Motor neuron (in vitro differentiated cells): ENCODE data around the gene PORCN. TPM values are rescaled to one million over a fixed set of nuclear protein-coding genes. Genes with fewer than 3 reads are reported as not detected.

ENCODE experiments used
- ATAC-seq, 8 experiments: fragments of 200-7000 bp; cut with Tn5 transposase; replicated peaks in 6 of 8; 2 replicates each; pipeline ENCODE4 v1.8.0; 2021; ENCODE audit warnings: mild to moderate bottlenecking in 8 of 8, moderate library complexity in 8 of 8
- H3K27ac ChIP-seq, 2 donors: fragments of 250-450 bp; sonication (Bioruptor Pico); 2 replicates each; pipeline ENCODE4 v1.9.0; 2021; ENCODE audit warnings: antibody characterized with exemption in 2 of 2, mild to moderate bottlenecking in 2 of 2, moderate library complexity in 1 of 2
- H3K4me1 ChIP-seq, 2 donors: fragments of 250-450 bp; sonication (Bioruptor Pico); replicated peaks in 1 of 2; 2 replicates each; pipeline ENCODE4 v1.6.1; 2021; ENCODE audit warnings: antibody characterized with exemption in 2 of 2, mild to moderate bottlenecking in 2 of 2, moderate library complexity in 1 of 2
- H3K4me3 ChIP-seq, 5 donors: fragments of 250-450 bp; sonication (Bioruptor Pico); 2 replicates each; pipeline ENCODE4 v1.9.0; 2021; ENCODE audit warnings: antibody characterized with exemption in 5 of 5, mild to moderate bottlenecking in 5 of 5, moderate library complexity in 4 of 5
- WGBS, 10 experiments: fragments of 450-650 bp; shearing (Covaris generic); methylation state at CpG; one replicate each; pipeline ENCODE4 v1.0.0; 2022; 5-methylcytosine and 5-hydroxymethylcytosine counted together
- in situ Hi-C, 9 experiments: fragments of 400-800 bp; cut with MboI; loops; one replicate each; pipeline ENCODE4 v1.15.0; 2021; ENCODE audit warnings: low sequenced_read_pairs in 9 of 9, low pct_unique_long_range_greater_than_20kb in 2 of 9; ENCODE audit not compliant: unreplicated experiment in 9 of 9
- total RNA-seq, 8 experiments: library from RNA; unstranded; fragments of 300-600 nt; gene quantifications; 2 replicates each; pipeline versions ENCODE4 v1.2.3 to v1.2.4, GENCODE V29; 2022

Gene PORCN
- total RNA-seq, 8 experiments from 2014 or later = 7.7 to 19.5 (median 14.2) TPM

DNA sequence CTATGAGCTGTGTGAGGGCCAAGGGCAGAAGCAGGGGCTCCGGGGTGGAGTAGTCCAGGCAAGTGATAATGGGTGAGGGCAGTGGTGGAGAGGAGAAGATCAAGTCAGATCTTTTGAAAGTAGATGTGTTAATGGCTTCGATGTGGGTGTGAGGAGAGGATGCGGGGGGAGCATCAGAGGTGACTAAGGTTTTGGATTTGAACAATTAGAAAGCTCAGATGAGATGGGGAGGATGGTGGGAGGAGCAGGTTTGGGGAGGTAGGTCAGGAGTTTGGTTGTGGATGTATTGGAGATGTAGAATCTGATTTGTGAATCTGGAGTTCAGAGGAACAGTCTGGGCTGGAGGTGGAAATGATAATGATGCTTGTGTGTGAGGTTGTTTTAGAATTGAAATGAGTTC is 28.2 kb upstream of the PORCN start:
- Histone ChIP-seq H3K4me3 (no peak overlapping the region), H3K27ac (no peak overlapping the region), H3K4me1 (no peaks in the 10 kb centered on the region)
- no peak for ATAC-seq
- in situ Hi-C loops = loop anchor here in 1 of 9 experiments (25.0 kb wide), 1 partner anchor 393 kb away; no protein-coding TSS in a partner anchor
- 33 to 100% (median 40%) methylated on average over 1 to 2 of the region's 3 CpGs; no CpG with 5 or more reads in 7 of the 10 experiments for WGBS, 10 experiments

DNA sequence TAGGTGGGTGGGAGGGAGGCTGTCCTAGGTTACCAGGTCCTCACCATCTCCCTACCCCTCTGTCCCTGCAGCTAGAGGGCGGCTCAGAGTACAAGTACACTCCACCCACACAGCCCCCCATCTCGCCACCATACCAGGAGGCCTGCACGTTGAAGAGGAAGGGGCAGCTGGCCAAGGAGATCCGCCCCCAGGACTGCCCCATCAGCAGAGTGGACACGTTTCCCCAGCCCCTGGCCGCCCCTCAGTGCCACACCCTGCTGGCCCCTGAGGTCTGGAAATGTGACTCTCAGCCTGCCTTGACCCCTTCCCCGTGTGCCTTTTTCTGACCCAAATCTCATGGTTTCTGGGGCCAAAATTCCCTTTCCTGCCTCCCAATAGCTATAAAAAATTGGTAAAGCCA is 26.3 kb upstream of the PORCN start:
- Histone ChIP-seq H3K4me1 (no peaks in the 10 kb centered on the region), H3K27ac (no peak overlapping the region), H3K4me3 (no peak overlapping the region)
- WGBS, 10 experiments = 20 to 62% methylated on average over 1 to 2 of the region's 7 CpGs; no CpG with 5 or more reads in 8 of the 10 experiments
- no peak for ATAC-seq
- in situ Hi-C loops = loop anchor here in 1 of 9 experiments (25.0 kb wide), 1 partner anchor 395 kb away; no protein-coding TSS in a partner anchor

DNA sequence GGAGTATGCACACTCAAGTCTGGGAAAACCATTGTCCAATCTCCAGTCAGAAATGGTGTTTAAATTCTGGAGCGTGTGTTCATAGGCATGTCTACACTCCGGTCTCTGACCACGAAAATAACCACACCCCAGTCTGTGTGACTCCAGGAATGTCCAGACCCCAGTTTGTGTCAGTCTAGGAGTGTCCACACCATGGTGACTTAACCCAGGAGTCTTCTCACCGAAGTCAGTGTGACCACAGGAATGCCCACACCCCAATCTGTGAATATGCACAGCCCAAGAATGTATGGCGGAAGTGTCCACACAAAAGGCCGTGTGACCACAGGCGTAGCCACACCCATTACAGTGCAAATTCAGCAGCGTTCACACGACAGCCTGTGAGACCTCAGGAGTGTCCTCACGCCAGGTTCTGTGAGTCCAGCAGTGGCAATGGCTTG is 21.4 kb upstream of the PORCN start:
- WGBS, 10 experiments = 0 to 100% (median 40%) methylated on average over 1 to 2 of the region's 10 CpGs; no CpG with 5 or more reads in 7 of the 10 experiments
- peak in 6 of 8 experiments; percentile 12 to 96 (median 65) for ATAC-seq
- H3K27ac ChIP-seq = no peak overlapping the region
- H3K4me1 ChIP-seq = no peaks in the 10 kb centered on the region
- H3K4me3 ChIP-seq = no peak overlapping the region
- in situ Hi-C loops = loop anchor here in 1 of 9 experiments (25.0 kb wide), 1 partner anchor 400 kb away; no protein-coding TSS in a partner anchor

DNA sequence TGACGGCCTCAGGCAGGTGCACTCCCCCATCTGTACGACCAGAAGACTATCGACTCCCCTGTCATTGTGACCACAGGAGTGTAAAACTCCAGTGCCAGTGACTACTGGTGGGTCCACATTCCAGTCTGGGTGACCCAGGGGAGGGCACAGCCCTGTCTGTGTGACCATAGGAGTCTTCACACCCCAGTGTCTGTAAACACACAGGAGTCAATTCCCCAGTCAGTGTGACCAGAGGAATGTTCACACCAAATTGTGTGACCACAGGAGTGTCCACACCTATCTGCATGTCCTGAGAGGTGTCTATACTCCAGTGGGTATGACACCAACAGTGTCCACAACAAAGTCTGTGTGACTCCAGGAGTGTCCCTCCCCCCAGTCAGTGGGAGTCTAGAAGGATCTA is 20.8 kb upstream of the PORCN start:
- ATAC-seq = no peak
- Histone ChIP-seq H3K4me1 (no peaks in the 10 kb centered on the region), H3K4me3 (no peak overlapping the region), H3K27ac (no peak overlapping the region)
- in situ Hi-C loops = loop anchor here in 1 of 9 experiments (25.0 kb wide), 1 partner anchor 401 kb away; no protein-coding TSS in a partner anchor
- WGBS, 10 experiments = 41% methylated on average over 3 of the region's 3 CpGs; no CpG with 5 or more reads in 9 of the 10 experiments

DNA sequence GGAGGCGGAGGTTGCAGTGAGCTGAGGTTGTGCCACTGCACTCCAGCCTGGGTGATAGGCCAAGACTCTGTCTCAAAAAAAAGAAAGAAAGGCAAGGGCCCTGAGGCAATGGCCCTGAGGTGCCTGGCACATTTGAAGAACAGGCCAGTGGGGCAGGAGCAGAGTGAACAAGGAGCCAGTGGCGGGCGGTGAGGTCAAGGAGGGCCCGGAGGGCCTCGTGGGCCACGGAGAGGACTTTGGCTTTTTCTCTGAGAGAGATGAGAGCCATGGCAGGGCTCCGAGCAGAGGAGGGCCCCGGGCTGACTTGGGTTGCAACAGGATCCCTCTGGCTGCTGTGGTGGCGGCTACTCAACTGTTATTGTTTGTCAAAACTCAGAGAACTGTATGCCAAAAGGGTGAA is 19.5 kb upstream of the PORCN start:
- WGBS, 10 experiments = 73 to 80% methylated on average over 1 to 3 of the region's 9 CpGs; no CpG with 5 or more reads in 8 of the 10 experiments
- Histone ChIP-seq H3K4me3 (no peak overlapping the region), H3K27ac (no peak overlapping the region), H3K4me1 (no peaks in the 10 kb centered on the region)
- in situ Hi-C loops = loop anchor here in 1 of 9 experiments (25.0 kb wide), 1 partner anchor 402 kb away; no protein-coding TSS in a partner anchor
- no peak for ATAC-seq

DNA sequence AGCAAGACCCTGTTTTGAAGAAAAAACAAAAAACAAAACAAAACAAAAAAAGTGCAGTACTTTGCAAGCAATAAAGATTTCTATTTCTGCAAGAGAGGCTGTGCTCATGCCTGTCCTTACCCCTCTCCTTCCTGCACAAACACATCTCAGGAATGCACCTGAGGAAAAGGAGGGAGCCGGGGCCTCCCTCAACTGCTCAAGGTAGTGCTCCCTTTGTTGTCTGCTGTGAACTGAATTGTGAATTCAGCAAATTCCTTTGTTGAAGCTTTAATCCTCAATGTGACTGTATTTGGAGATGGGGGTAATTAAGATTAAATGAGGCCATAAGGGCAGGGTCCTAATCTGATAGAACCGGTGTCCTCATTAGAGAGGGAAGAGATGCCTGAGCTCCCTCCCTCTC is 18.9 kb upstream of the PORCN start:
- Histone ChIP-seq H3K4me1 (no peaks in the 10 kb centered on the region), H3K27ac (no peak overlapping the region), H3K4me3 (no peak overlapping the region)
- WGBS, 10 experiments = 69% methylated on average over 2 of the region's 2 CpGs; no CpG with 5 or more reads in 9 of the 10 experiments
- in situ Hi-C loops = loop anchor here in 1 of 9 experiments (25.0 kb wide), 1 partner anchor 403 kb away; no protein-coding TSS in a partner anchor
- ATAC-seq = no peak

DNA sequence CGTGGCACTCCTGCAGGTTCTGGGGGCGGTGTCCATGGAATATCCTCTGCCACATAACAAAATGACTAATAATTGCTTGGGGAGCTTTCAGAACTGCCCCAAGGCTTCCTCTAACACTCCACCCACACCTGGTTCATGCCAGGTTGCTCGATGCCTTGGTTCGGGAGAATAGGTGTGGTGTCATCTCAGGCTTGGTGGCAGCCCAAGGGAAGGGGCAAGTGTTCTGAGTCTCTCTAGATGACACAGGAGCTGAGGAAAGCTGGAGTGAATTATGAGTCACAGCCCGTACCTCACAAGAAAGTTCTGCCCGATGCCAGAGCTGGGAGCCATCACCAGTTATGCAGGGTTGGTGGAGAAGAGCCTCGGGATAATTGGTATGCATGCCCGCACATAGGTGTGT is 18.1 kb upstream of the PORCN start:
- no peak overlapping the region for H3K27ac ChIP-seq
- H3K4me1 ChIP-seq = no peaks in the 10 kb centered on the region
- 33 to 70% (median 53%) methylated on average over 1 to 3 of the region's 8 CpGs; no CpG with 5 or more reads in 7 of the 10 experiments for WGBS, 10 experiments
- in situ Hi-C loops = loop anchor here in 1 of 9 experiments (25.0 kb wide), 1 partner anchor 403 kb away; no protein-coding TSS in a partner anchor
- no peak for ATAC-seq
- no peak overlapping the region for H3K4me3 ChIP-seq

DNA sequence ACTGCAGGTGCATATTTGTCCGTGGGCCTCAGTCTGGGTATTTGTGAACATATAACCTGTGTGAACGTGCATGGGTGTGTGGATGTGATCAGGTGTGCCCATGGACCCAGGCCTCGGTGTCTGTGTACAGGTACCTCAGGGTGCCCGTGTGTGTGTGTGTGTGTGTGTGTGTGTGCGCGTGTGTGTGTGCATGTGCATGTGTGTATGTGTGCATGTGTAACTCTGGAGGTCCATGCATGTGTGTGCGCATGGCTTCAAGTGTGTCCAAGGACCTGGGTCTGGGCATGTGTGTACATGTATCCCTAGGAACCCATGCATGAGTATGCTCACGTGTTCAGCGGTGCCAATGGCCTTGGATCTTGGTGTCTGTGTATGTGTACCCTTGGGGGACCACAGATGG is 17.0 kb upstream of the PORCN start:
- Histone ChIP-seq H3K4me1 (no peaks in the 10 kb centered on the region), H3K27ac (no peak overlapping the region), H3K4me3 (no peak overlapping the region)
- 63% methylated on average over 4 of the region's 9 CpGs; no CpG with 5 or more reads in 9 of the 10 experiments for WGBS, 10 experiments
- in situ Hi-C loops = loop anchor here in 1 of 9 experiments (25.0 kb wide), 1 partner anchor 405 kb away; no protein-coding TSS in a partner anchor
- no peak for ATAC-seq

DNA sequence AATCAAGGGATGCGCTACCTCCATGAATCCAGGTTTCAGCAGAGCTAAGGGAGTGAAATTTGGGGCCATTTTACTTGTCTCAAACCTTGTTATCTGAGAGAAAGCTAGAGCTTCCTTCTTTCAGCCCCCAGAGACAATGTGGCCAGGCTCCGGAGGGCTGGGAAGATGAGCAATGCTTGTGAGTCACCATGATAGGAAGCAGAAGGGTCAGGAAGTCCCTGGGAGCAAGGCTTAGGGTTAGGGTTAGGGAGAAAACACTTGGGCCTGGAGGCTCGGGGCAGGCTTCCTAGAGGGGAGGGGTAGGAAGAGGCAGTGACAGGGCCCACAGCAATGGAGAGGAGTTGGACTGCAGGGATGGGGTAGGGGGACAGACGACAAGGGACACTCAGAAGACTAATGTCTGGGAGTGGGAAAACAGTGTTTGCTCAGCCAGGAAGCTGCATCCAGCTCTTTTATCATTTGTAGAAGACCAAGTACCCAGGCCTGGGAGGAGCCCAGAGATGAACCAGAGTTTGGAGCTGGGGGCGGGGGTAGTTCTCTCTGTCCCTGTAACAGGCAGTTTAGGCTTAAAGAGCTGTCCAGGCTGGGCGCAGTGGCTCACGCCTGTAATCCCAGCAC is 16.4 kb upstream of the PORCN start:
- H3K4me1 ChIP-seq = no peaks in the 10 kb centered on the region
- H3K27ac ChIP-seq = no peak overlapping the region
- no peak for ATAC-seq
- in situ Hi-C loops = loop anchor here in 1 of 9 experiments (25.0 kb wide), 1 partner anchor 405 kb away; no protein-coding TSS in a partner anchor
- WGBS, 10 experiments = 49 to 67% methylated on average over 1 to 5 of the region's 7 CpGs; no CpG with 5 or more reads in 8 of the 10 experiments
- H3K4me3 ChIP-seq = no peak overlapping the region

DNA sequence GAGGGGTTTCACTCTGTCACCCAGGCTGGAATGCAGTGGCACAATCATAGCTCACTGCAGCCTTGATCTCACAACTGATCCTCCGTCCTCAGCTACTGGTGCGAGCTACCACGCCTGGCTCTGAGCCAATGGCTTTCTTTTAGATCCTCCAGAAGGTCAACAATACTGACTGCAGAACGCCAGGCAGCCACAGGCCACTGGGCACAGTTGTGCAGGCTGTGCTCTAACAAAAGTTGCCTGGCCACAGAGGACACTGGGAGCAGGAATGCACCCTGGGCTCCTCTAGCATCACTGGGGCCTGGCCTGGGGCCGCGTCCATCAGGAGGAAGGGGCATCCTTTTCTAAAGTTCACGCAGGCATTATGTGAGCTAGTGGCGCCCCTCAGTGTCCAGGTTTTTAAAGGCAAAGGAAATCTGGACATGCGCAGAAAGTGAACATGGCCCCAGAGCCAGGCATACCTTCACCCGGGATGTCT is 14.9 kb upstream of the PORCN start:
- ATAC-seq = peak; percentile 54 to 97 (median 74)
- Histone ChIP-seq H3K27ac (no peak overlapping the region), H3K4me3 (no peak overlapping the region), H3K4me1 (peaks cover 0 to 2% of the 10 kb centered on the region in 2 donors)
- 20 to 100% (median 88%) methylated on average over 1 to 3 of the region's 10 CpGs; no CpG with 5 or more reads in 7 of the 10 experiments for WGBS, 10 experiments
- in situ Hi-C loops = loop anchor here in 1 of 9 experiments (25.0 kb wide), 1 partner anchor 407 kb away; no protein-coding TSS in a partner anchor

DNA sequence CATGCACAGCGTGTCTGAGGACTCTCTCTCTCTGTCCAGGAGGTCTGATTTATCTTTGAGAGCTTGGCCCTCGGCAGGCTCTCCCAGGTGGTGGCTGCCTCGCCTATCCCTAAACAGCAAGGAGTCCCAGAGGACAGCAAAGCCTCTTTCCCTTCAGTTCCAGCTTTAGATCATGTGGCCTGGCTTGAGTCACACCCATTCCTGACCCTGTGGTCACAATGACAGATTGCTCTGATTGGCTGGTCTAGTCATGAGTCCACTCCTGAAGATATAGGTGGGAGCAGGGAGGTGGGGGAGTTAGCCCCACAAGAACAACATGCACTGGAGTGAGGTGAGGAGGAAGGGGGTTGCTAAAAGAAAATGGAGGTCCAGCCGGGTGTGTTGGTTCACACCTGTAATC is 12.1 kb upstream of the PORCN start:
- H3K4me3 ChIP-seq = no peak overlapping the region
- ATAC-seq = peak in 2 of 8 experiments; percentile 29 to 30
- WGBS, 10 experiments = 50% methylated on average over 2 of the region's 4 CpGs; no CpG with 5 or more reads in 9 of the 10 experiments
- in situ Hi-C loops = loop anchor here in 1 of 9 experiments (25.0 kb wide), 1 partner anchor 409 kb away; no protein-coding TSS in a partner anchor
- H3K27ac ChIP-seq = no peak overlapping the region
- H3K4me1 ChIP-seq = peaks cover 0 to 2% of the 10 kb centered on the region in 2 donors

DNA sequence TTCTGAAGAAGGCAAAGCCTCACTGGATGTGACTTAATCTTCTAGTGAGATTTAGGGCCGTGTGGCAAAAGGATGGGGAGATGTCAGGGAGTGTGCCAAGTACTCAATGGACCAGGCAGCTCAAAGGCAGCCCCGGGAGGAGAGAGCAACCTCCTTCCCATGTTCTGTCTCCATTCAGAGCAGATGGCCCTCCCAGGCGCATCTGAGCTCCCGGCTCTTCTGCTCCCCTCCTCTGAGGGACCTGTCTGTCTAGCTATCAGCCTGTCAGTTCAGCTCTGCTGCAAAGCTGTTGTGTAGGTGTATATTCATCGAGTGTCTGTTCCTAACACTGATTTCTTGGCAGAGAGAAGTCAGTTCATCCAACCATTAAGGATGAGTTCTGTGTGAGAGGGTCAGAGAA is 10.9 kb upstream of the PORCN start:
- Histone ChIP-seq H3K4me1 (peaks cover 0 to 2% of the 10 kb centered on the region in 2 donors), H3K27ac (no peak overlapping the region), H3K4me3 (no peak overlapping the region)
- 14 to 33% methylated on average over 1 to 3 of the region's 5 CpGs; no CpG with 5 or more reads in 8 of the 10 experiments for whole genome bisulfite sequencing, 10 experiments
- in situ Hi-C loops = loop anchor here in 1 of 9 experiments (25.0 kb wide), 1 partner anchor 411 kb away; no protein-coding TSS in a partner anchor
- ATAC-seq = peak in 3 of 8 experiments; percentile 3 to 17 (median 7)

DNA sequence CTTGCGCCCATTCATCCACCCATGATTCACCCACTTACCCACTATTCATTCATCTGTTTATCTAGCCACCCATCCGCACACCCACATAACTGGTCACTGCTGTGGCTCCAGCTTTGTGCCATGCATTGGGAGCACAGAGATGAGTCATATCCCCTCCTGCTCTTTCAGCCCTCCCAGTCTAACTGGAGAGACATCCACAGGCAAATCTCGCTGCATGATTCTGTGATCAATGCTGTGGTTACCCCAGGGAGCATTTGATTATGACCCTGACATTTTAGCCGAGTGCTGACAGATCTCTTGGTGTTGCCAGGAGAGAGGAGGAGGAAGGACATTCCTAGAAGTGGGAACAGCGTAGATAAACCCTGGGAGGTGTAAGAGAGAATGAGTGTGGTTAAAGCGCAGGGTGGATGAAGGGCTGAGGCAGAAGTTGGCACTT is 10.4 kb upstream of the PORCN start:
- in situ Hi-C loops = loop anchor here in 1 of 9 experiments (25.0 kb wide), 1 partner anchor 411 kb away; no protein-coding TSS in a partner anchor
- Histone ChIP-seq H3K4me3 (no peak overlapping the region), H3K4me1 (peaks cover 0 to 2% of the 10 kb centered on the region in 2 donors), H3K27ac (no peak overlapping the region)
- peak in 7 of 8 experiments; percentile 48 to 82 (median 79) for ATAC-seq
- 28% methylated on average over 4 of the region's 6 CpGs; no CpG with 5 or more reads in 9 of the 10 experiments for WGBS, 10 experiments
